NCI-H82 treated with DMSO at 0.1 percent for 48 hours (cell line): ENCODE data around the gene PPP1R26.
"Not testable (repeated sequence)": the region's sequence is repeated elsewhere in the genome, so short reads cannot be mapped to it uniquely, and the experiment has no call there.

Source experiments
- DNase-seq: peaks from one replicate; lab custom pipeline; 2025; ENCODE audit not compliant: unreplicated experiment; lab: John Stamatoyannopoulos, UW

Gene PPP1R26, protein sequence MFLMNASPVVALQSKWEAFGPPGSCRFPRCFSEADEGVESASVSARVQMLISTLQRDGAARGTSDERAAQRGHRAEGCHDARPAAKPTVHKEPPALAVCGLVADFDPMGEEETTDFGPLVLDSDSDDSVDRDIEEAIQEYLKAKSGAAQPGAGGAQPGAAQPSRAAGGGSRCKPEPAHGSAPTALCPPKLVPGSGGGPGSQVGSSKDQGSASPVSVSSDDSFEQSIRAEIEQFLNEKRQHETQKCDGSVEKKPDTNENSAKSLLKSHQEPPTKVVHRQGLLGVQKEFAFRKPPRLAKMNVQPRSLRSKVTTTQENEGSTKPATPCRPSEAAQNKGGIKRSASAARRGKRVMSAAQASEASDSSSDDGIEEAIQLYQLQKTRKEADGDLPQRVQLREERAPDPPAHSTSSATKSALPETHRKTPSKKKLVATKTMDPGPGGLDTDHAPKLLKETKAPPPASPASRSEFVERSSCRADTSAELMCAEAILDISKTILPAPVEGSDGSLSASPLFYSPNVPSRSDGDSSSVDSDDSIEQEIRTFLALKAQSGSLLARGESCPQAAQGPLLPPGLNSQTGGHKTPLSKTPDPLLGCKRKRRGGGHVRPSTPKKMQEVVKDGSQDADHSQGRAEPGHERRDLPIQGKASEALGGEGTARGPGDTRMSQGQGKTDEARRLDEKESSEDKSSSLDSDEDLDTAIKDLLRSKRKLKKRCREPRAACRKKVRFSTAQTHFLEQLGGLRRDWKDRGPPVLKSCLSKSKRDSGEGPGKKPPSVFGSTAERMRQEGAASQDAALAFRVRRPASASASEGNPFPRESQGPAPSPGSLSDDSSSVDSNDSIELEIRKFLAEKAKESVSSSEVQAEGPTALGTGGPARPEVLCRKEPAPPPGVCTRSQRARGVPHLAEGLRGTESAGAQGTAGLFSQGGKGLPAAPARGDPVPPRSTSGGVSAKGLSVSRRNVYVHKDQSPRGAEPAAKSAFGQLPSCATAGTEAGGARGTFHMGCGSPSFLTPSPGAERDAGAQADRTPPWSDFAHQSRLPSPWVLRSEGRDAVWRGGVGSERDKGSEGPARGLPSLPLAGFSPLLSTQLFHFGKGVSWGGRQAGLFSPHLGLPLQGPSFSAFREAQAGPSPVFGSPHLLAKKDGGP (N-terminal part only)

DNA sequence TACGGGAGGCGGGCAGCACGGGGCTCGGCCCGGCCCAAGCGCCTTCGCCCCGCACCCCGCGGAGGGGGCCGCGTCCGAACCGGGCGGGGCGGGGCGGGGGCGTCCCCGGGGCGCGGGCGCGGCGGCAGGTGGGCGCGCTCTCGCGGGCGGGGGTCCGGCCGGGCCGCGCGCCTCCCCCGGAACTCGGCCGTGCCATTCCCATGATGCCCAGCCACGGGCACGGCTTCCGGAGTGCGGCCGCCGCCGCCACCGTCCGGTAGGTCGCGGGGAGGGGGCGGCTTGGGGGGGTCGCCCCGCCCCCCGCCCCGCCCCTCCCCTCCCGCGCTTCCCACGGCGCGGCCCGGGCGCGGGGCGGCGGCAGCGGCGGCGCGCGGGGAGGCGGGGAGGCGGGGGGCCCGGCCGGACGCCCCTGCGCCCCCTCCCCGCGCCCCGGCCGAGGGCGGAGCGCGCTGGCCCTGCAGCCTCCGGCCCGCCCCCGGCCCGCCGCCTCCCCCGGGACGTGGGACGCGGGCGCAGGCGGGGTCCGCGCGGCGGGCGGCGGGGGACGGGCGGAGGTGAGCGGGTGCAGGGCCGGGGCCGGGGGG lies at the start of gene PPP1R26:
Gene PPP1R26, plus strand, starts transcription at position 314 of the 584 bp plus-strand sequence. CDS start 4,729 bp downstream, outside the sequence.
- no peak for DNase-seq

DNA sequence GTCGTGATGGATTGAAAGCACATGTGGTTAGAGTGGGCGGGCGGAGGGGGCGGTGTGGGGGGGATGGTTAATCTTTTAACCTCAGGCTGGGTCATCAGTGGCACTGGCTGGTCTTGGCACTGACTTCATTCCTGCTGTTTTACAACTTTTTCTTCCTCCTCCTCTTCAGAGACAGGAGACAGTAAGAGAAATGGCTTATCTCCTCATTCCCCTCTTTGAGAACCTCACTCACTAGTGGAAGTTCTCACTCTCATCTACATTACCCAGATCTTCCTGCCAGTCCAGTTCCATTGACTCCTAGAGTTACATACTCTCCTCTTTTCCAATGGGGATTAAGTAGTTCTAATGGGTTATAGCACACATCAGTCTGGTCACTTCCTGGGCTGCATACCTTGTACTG lies 42.3 kb upstream of the PPP1R26 start:
- DNase-seq: no peak

DNA sequence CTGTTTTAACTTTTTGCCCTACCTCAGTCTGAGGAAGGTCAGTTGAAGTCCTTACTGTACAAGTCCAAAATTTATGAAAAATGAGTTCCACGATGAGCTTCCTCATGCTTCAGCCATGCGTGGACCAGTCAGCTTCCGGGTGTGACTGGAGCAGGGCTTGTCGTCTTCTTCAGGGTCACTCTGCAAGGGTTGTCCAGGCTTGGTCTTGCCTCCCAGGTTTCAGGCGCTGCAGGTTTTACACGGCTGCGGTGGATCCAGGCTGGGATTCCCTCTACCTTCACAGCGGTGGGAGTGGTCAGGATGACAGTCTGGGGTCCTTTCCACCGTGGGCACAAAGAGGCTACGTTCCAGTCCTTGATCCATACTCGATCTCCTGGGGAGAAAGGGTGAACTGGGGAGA lies 41.9 kb upstream of the PPP1R26 start:
- not testable (repeated sequence) for DNase-seq

DNA sequence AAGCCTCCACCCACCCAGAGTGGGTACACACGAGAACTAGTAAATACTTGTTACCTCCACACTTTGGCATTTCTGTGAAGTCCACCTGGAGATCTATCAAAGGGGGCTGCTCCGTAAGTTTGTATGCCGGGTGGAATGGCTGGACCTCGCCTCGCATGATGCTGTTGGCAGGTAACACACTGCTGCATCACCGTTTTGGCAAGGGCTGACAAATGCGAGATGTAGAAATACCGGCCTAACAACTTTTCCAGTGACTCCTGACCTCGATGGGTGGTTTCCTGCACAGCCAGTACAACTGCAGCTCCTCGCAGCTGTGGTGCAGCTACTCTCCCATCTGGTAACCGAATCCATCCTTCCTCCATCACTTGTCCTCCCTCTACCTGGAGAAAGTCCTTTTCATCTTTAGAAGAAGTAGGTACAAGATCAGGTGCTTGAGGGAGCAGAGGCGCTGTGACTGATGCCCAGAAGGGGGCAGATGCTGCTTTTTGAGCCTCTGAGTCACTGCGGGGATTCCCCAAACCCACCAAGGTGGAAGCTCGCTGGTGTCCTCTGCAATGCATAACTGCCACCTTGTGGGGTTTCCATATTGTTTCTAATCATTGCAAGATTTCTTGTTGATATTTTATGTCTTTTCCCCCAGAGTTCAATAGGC lies 40.9 kb upstream of the PPP1R26 start:
- DNase-seq: not testable (repeated sequence)

DNA sequence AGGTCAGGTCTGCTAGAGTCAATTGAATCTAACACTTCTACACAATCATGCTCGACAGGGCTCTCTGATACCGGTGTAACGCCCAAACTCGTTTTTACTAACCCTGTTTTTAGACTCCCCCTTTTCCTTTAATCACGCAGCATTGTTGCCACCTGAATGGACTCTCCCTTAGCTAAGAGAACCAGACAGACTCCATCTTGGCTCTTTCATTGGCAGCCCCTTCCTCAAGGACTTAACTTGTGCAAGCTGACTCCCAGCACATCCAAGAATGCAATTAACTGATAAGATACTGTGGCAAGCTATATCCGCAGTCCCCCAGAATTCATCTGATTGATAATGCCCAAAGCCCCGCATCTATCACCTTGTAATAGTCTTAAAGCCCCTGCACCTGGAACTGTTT lies 40.1 kb upstream of the PPP1R26 start:
- DNase-seq: not testable (repeated sequence)

DNA sequence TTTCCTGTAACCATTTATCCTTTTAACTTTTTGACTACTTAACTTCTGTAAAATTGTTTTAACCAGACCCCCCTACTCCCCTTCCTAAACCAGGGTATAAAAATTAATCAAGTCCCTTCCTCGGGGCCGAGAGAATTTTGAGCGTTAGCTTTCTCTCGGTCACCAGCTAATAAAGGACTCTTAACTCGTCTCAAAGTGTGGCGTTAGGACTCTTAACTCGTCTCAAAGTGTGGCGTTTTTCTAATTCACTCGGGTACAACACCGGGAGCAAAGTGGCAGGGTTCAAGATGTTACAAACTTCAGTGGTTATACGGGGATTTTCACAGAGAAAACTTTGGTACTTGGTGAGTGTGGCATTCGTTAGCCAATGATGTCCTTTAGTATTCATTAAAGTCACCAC lies 39.7 kb upstream of the PPP1R26 start:
- DNase-seq: no peak

DNA sequence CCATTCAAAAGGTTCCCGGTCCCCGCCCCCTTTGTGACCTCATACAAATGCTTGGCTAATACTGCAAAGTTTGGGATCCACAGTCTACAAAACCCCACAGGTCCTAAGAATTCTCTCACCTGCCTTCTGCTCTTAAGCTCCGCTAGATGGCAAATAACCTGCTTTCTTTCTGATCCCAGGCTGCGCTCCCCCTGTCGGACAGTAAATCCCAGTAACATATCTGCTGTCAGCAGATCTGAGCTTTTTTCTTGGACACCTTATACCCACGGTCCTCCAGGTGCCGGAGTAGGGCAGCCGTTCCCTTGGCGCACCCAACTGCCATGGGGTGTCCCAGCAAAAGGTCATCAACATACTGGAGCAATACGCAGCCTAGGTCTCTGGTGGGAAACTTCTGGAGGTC lies 39.0 kb upstream of the PPP1R26 start:
- peak; percentile 31 for DNase-seq

DNA sequence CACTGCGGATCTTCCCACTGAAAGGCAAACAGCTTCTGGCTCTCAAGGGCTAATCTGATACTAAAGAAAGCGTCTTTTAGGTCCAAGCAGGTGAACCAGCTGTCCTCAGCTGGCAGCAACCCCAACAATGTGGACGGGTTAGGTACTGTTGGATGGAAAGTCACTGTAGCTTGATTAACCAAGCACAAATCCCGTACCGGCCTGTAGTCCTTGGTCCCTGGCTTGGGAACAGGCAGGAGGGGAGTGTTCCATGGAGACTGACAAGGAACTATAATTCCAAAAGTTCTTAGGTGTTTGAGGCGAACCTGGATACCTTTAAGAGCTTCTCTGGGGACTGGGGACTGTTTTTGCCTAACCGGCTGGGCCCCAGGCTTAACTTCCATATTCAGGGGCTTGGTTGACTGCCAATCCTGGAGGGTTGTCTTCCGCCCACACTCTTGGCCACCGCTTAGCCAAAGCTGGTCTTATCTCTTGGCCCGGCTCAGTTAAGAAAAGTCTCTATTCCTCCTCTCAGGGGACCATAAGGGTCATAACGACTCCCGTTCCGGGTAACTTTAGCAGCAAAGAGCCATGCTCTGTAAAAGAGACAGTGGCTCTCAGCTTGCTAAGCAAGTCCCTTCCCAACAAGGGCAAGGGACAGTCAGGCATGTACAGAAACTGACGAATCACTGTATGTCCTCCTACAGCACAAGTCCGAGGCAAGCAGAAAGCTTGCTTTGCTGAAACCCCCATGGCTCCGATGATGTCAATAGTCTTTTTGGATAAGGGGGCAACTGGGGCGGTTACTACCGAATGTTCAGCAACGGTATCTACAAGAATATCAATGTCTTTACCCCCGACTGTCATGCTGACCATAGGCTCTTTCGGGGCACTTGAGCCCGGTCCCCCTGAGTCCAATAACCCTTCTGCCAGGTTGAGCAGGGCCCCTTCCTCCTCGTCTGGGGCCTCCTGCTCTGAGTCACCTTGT lies 38.2 kb upstream of the PPP1R26 start:
- not testable (repeated sequence) for DNase-seq

DNA sequence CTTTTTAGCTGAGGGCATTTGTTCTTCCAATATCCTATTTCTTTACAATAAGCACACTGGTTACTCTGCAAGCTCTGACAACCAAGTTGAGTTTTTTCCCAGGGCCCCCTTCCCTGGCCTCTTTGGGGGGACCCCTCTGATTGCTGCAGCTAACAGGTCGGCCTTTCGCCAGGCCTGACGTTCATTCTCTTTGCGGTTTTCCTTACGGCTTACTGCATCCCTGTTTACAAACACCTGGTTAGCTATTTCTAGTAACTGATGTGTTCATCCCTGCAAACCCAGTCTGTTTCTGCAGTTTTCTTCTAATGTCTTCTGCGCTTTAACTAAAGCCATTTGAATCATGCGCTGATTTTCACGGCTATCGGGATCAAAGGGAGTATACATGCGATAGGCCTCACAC lies 37.5 kb upstream of the PPP1R26 start:
- DNase-seq: no peak

DNA sequence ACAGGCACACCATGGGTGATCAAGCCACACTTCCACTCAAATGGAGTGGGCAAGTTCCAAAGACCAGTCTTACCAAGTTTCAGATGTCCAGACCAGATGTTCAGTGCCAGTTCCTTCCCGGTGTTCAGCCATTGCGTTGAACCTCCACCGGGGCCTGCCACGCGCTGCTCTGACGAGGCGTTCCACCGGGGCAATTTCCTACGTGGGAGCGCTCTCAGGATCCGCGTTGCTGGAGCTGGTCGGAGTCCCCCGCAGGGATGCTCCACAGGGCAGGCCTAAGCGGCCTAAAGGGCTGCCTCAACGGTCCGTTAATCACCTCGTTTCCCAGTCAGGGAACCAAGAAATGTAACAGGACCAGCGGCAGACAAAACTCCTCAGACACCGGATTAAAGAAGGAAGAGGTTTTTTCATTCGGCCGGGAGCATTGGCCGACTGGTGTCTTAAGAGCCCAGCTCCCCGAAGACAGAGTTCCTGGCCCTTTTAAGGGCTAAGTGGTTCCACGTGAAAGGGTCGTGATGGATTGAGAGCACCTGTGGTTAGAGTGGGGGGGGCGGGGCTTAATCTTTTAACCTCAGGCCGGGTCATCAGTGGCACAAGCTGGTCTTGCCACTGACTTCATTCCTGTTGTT lies 35.7 kb upstream of the PPP1R26 start:
- DNase-seq: no peak

DNA sequence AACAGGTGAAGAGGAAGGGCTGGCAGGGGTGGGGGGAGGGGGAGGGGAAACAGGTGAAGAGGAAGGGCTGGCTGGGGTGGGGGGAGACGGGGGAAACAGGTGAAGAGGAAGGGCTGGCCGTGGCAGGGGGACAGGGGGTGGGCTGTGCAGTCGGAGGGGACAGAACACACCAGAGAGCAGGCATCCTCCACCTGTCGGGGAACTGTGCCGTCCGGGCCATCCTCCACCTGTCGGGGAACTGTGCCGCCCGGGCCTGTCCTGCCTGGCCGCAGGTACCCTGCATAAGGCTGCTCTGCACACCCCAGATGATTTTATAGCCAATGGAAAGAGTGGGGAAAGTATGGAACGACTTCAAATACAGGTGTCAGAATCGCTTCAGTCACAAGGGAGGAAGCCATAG lies 32.5 kb upstream of the PPP1R26 start:
- DNase-seq: no peak

DNA sequence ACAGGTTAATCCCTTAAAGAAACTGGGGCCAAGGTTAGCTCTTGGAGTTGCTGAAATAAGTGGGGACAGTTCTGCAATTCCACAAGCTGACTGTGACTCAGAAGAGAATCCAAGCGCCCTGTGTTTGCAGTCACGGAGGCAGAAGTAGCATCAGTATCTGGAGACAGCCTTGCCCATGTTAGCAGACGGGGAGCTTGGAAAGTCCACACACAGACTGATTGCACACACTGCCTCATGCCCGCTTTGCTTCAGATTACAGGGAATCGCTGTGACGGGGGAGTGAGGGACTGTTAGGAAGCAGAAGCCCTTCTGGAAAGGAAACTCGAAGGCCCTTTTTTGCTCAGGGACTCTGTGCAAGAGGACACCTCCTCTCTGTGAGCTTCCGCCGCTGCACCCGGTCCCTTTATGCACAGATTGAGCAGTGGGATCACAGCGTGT lies 30.9 kb upstream of the PPP1R26 start:
- DNase-seq: no peak

DNA sequence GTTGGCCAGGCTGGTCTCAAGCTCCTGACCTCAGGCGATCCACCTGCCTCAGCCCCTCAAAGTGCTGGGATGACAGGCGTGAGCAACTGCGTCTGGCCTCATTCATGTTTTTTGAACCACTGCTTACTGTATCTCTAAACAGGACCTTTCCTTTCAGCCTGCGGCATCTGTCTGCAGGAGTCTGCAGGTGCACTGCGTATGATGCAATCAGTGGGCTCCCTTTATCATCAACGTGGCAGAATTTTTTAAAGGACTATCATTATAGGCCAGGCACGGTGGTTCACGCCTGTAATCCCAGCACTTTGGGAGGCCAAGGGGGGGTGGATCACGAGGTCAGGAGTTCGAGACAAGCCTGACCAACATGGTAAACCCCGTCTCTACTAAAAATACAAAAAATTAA lies 30.1 kb upstream of the PPP1R26 start:
- not testable (repeated sequence) for DNase-seq

DNA sequence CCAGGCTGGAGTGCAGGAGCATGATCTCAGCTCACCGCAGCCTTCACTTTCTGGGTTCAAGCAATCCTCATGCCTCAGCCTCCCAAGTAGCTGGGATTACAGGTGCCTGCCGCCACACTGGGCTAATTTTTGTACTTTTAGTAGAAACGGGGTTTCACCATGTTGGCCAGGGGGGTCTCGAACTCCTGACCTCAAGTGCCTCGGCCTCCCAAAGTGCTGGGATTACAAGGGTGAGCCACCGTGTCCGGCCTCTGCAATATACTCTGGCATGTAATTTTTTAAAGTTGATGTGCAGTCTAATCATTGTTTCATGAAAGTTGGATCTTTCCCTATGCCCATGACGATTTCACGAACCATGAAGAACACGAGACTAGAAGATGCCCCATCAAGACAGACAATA lies 28.6 kb upstream of the PPP1R26 start:
- DNase-seq: no peak

DNA sequence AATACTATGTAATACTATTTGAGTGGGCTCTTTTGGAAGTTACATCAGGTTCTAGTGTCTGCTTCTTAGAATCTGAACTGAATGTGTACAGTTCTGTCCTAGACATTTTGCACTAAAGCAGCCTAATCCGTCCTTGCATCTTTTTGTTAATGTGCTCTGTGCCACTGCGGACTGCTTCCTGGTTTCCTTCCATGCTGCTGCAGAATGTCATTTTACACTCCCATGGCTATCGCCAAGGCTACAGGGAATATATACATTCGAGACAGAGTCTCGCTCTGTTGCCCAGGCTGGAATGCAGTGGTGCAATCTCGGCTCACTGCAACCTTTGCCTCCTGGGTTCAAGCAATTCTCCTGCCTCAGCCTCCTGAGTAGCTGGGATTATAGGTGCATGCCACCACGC lies 27.7 kb upstream of the PPP1R26 start:
- not testable (repeated sequence) for DNase-seq

DNA sequence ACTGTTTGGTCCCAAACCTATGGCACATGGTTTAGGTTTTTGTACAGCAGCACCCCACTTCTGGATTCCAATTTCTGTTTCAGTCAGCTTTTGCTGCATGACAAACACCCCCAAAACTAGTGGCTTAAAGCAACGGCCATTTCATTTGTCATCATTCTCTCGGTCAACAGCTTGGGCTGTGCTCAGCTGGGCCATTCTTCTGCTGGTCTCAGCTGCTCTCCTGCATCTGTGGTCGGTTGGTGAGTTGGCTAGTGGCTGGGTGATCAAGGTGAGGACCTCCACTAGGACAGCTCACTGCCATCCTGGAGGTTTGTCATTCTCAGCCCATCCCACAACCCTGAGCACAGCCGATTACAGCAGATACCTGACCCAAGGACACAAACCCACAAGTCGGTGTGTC lies 24.8 kb upstream of the PPP1R26 start:
- DNase-seq: no peak

DNA sequence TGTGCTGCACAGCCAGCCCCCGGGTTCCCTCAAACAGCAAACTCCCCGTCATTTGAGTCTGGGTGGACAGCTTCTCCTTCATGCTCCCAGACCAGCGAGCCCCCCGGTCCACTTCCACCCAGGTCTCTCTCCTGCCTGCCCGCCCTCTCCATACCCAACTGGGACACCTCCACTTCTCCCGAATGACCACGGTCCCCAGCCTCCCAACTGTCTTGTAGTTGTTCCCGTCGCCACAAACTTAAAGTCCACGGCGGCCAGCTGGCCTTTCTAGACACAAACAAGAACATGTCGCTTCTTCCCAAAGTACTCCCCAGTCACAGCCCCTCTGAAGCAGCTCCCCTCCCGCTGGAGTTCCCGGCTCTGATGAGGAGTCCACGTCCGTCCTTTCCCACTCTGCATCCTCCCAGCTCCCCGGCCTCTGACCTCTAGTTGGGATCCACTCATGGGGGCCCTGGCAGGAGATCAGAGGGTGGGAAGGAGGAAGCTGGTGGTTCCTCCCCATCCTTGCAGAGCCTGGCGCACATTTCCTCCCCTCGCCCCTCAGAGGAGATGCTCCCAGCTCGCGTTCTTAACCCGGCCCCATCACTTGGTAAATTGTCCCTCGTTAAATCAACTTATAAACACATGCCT lies 24.1 kb upstream of the PPP1R26 start:
- no peak for DNase-seq

DNA sequence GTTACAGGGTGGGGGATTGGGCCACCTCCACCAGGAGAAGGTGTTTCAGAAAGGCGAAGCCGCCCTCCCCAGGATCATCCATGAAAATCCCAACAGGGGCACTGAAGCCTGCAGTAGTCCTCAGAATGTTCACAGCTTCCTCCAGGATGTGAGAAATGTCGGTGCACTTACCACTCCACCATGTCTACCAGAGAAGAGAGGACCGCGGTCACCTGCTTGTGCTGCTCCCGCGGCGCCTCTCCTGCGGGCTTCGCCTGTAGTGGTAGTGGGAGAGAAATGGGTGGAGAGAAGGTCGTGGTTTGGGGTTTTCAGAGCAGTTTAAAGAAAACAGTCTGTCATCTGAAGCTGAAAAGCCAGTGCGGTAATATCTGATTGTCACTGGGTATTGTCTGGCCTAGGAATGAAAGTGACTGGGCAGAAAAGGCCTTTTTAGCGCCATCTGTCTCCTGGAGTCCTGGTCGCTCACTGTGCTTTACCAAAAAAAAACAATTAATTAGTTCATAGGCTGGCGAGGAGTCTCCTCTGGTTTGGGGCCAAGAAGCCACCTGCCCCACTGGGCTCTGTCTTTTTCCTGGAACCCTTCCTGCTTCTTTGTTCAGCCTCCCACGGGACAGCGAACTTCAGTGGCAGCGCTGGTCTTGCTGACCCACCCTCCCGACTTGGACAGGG lies 23.0 kb upstream of the PPP1R26 start:
- no peak for DNase-seq
